NCI-H146 (cell line): ENCODE results near the gene FCGBP.
"Not testable (repeated sequence)": the region's sequence is repeated elsewhere in the genome, so short reads cannot be mapped to it uniquely, and the experiment has no call there.

Experiments used
- DNase-seq: peaks from one replicate; lab custom pipeline; 2025; lab: John Stamatoyannopoulos, UW

The FCGBP gene

DNA sequence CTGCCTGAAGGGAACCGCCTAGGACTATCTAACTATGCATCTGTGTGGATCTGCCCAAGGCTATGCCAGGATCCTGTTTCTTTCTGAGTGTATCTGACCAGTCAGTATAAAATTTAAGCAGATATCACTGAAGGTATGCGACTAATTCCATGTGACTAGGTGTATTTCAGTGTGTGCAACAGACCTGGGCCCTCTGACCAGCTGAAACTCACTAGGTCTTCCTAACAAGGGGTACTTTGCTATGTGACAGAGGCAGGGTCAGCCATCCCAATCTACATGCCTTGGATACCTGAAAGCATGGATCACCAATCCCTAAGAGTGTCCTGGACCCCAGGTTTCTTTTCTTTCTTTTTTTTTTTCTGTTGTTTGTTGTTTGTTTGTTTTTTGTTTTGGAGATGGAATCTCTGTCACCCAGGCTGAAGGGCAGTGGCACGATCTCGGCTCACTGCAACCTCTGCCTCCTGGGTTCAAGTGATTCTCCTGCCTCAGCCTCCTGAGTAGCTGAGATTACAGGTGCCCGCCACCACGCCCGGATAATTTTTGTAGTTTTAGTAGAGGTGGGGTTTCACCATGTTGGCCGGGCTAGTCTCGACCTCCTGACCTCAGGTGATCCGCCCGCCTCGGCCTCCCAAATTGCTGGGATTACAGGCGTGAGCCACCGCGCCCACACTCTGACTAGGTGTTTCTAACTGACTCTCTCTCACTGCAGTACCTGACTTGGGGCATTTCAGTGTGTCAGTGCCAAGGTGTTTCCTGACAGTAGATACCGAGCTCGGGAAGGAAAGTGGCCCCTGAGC is 43.5 kb downstream of the FCGBP start:
- no peak for DNase-seq

GRCh38 chr19:39889872-39890754 is 44.3 kb downstream of the FCGBP start:
- not testable (repeated sequence) for DNase-seq

DNA sequence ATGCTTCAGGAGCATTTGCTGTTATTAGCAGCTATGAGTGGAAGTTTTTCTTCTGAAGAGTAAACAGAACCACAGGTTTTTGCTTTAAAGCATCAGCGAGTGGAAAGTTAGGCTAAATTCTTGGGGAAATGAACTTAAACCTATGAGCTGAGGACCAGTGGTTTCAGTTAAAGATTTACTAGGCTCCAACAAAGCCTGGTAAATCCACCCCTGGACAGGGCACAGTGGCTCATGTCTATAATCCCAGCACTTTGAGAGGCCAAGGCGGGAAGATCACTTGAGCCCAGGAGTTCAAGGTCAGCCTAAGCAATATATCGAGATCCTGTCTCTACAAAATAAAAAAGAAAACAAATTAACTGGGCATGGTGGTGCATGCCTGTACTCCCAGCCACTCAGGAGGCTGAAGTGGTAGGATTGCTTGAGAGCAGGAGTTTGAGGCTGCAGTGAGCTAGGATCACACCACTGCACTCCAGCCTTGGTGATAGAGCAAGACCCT is 46.9 kb downstream of the FCGBP start:
- DNase-seq = not testable (repeated sequence)

DNA sequence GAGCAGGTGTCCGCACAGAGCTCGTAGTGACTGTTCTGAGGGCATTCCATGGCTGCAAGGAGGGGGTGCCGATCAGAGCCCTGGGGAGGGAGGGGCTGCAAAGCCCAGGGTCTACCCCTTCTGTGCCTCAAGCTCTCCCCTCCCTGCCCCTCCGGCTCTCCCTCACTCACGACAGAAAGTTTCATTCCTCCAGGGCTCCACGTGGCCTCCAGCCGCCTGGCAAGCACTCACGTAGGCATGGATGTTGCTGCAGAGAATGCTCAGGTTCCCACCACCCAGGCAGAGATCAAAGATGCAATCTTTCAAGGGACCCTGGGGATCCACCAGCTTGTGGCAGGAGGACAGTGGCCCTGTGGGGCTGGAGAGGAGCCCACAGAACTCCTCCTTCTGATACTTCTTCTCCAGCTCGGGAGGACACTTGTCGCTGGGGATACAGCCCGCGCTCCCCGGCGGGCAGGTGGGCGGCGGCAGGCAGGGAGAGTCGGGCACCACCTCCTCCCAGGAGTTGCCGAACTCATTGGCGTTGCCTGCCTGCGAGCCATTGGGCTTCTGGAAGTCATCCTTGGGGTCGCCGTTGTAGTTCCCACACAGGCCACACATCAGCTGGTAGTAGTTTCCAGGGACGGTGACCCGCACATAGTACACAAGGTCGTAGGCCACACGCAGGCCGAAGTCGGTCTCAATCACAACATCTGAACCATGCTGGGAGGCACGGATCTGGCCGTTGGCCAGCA is 48.4 kb downstream of the FCGBP start:
- DNase-seq = not testable (repeated sequence)

- not testable (repeated sequence) for DNase-seq
These were observed 49.7 kb downstream of the FCGBP start for GRCh38 chr19:39884721-39885120.
